Muscle of back (tissue), 13 donors: ENCODE data around the gene HAPLN2. TPM values are rescaled to one million over a fixed set of nuclear protein-coding genes. Genes with fewer than 3 reads are reported as not detected.
"Not testable (repeated sequence)": the region's sequence is repeated elsewhere in the genome, so short reads cannot be mapped to it uniquely, and the experiment has no call there.

Experiments
- DNase-seq, 3 donors: peaks; one replicate each; pipeline versions ENCODE4 v3.0.0 to v3.0.0-alpha.2; 2013
- long read RNA-seq, 9 donors: transcript quantifications; one replicate each; lab custom pipeline, GENCODE V29; 2026
- polyA plus RNA-seq, 10 donors: library from polyadenylated mRNA; unstranded; fragments of 120-200 nt; gene quantifications; one replicate each; pipeline ENCODE4 v1.2.1, GENCODE V29; 2013; ENCODE audit not compliant: insufficient read length in 10 of 10

HAPLN2 gene
- under 1 TPM in 8 of 10 donors, not detected in 2; 0.13 to 0.98 (median 0.27) TPM for polyA plus RNA-seq
- long read RNA-seq, donor 1, result 0 reads
- long read RNA-seq, donor 2, result 0 reads
- long read RNA-seq, donor 3, result 0 reads
- long read RNA-seq, donor 4, result 0 reads
- long read RNA-seq, donor 5, result 0 reads
- long read RNA-seq, donor 6, result 0 reads
- long read RNA-seq, donor 7, result 0 reads
- long read RNA-seq, donor 8, result 0 reads
- long read RNA-seq, donor 9, result 0 reads

DNA sequence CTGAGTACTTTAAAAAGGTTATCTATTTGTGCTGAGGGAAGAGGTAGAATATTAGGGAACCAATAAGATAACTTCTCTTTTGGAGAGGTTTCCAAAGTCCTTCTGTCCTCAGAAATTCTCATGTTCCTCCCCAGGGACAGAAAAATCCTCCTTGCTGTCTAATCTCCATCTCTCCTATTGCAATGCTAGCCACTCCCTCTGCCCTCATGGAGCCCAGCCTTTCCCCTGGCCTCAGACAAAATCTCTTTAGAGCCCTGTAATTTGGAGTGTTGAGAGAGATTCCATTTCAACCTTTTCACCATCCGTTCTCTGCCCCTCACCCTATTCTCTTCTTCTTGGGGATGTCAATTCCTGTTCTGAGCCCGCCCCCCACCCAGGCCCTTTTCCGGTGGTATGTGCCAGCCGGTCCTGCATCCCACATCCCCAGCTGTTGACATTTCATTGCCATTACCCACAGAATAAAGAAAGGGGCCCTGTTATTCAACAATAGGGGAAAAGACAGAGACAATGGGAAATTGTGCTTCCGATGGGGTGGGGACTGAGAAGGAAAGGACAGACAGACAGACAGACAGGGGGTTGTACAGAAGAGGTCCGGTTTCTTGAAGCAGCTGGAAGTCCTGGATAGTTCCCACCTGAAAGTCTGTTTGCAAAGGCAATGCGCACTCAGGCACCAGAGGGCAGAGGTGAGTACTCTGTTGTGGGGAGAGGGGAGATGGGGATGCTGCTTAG lies at the start of gene HAPLN2:
HAPLN2 (plus strand) TSS at position 563 of the 729 bp plus-strand sequence. CDS start 4,076 bp downstream, outside the sequence.
- no peak for DNase-seq

DNA sequence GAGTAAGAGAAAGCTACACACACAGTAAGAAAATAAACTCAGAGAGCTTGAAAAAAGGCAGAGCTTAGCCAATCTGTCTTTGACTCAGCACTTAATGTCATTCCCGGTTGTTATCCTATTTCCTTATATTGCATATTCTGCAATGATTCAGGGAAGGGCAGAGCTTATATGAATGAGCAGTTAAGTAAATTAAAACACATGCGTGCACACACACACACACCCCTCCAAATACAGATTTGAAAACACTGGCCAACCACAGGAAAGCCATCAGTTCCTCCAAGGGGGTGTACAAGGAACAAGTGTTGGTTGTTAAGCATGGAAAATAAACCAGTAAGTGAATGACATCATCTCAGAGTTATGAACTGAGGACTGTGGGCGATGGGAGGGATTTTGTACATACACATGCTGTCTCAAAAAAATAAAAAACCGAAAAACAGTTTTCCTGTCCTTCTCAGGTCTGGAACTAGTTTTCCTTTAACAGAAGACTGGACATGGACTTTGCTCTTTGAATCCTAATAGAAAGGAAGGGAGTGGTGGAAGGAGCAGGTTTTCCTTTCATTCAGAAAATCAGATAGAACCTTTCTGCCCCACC lies 47.9 kb upstream of the HAPLN2 start:
- DNase-seq, result peak in 2 of 3 donors; percentile 60 to 84

DNA sequence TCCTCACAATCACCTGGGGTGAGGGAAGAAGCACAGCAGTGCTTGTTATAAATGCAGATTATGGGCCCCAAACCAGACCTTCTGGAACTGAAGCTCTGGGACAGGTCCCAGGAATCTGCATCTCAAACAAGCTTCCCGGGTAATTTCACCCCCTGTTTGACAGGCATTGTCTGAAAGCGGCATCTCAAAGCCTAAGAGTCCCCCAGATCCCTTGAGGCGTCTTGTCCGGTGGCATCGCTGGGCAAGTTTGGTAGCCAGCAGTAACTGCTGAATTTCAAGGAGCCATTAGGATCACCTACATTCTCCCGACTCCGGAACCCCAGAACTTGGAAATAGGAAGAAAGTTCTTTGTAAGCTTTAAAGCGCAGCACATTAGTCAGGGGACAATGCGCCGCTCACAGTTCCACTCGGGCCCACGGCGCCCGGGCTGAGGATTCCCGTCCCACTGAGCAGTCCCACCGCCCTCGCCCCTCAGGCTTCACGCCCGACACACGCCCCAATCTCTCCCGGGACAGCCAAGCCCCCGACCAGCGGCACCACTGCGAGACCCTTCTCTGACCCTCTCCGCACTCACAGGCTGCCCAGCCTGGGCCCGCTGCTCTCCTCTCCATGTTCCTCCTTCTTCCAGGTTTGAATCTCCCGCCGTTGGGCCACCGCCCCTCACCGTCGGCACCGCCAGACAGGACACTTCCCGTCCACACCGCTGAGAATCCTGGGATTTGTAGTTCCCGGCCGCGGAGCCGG lies 47.1 kb upstream of the HAPLN2 start, which contains the start of gene IQGAP3:
IQGAP3 (minus strand) TSS at position 647 of the 744 bp plus-strand sequence; CDS start at position 611, 36 bp downstream.
- DNase-seq, result peak; percentile 72 to 90 (median 82)

DNA sequence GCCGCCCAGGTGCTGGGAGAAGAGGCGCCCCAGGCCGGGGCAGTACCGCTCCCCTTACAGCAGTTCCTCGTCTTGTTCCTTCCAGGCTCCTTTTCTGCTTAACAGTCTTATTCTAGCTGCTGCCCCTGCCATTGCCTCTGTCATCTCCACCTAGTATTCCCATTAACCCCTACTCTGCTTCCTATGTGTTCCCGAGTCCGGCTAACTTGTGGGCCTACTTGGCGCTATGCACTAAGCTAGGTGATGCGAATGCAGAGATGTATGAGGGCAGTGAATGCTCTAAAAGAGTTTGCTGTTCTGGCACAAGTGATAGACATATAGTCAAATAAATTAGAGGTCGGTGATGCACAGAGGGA lies 46.6 kb upstream of the HAPLN2 start:
- DNase-seq, result no peak

DNA sequence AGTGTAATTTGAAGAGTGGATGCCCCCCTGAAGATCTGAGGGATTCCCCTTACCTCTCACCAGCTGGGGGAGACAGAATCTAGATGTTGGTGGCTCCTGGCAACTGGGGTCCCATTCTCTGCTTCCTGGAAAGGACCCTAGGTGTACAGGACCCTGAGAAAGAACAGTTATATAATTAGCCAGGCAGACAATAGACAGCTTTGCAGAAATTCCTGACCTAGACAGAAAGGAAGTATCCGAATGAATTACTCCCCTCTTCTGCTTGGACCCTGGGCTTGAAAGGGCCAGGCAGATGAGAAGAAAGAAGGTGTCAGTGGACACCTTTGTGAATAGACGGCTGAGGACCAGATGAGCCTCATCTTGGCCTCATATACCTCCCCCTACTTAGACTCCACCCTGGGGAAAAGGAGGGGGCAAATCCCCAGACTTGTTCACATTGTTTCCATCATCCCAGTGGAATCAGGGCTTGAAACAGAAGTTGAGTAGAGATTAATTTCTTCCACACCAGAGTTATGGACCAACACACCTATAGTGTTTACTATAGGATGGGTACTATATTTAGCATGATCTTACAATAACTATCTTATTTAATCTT lies 45.1 kb upstream of the HAPLN2 start:
- no peak for DNase-seq

DNA sequence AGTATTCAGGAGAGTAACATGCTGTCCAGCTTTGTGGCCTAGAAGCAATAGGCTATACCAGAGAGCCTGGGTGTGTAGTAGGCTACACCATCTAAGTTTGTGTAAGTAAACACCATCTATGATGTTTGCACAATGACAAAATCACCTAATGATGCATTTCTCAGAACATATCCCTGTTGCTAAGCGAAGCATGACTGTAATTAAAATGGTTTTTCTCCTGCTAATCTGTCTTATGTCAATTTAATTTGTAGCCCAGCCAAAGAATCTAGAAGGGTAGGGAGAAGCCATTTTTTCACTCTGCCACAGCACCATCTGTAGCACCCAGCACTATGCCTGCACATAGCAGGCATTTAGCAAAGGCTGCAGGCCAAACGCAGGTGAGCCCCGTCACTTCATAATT lies 41.7 kb upstream of the HAPLN2 start:
- DNase-seq, result no peak

DNA sequence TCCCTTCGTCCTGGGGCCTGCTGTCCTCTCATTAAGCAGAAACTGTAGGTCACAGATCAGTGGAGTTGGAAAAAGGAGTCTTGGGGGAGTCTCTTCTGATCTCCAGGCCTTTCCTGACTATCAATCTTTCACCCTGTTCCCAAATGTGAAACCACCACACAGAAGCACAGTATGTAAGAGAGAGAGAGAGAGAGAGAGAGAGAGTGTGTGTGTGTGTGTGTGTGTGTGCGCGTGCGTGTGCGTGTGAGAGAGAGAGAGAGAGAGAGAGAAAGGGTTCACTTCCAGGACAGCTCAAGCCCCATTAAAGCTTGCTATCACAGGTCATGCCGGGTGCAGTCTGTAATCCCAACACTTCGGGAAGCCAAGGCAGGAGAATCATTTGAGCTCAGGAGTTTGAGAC lies 41.2 kb upstream of the HAPLN2 start:
- no peak for DNase-seq

DNA sequence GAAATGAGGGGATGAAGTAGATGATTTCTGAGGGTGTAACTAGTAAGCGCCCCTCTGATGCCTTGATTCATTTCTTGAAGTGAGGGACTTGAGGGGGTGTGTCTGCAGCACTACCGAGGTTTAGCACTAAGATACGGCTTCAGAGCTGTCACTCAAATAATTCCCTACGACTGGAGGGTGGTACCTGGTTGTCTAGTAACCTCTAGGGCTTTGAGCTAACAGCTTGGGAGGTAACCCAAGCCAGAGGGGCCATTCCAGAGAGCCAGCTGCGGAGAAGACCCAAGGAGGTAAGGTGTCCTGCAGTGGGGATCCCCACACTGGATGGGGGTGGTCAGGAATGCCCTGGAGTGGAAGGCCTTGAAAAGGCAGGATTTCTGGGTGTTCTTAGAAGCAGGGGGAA lies 39.7 kb upstream of the HAPLN2 start, which contains the start of gene TTC24:
TTC24 (plus strand) TSS at position 252 of the 400 bp plus-strand sequence. CDS start 1,642 bp downstream, outside the sequence.
- no peak for DNase-seq

DNA sequence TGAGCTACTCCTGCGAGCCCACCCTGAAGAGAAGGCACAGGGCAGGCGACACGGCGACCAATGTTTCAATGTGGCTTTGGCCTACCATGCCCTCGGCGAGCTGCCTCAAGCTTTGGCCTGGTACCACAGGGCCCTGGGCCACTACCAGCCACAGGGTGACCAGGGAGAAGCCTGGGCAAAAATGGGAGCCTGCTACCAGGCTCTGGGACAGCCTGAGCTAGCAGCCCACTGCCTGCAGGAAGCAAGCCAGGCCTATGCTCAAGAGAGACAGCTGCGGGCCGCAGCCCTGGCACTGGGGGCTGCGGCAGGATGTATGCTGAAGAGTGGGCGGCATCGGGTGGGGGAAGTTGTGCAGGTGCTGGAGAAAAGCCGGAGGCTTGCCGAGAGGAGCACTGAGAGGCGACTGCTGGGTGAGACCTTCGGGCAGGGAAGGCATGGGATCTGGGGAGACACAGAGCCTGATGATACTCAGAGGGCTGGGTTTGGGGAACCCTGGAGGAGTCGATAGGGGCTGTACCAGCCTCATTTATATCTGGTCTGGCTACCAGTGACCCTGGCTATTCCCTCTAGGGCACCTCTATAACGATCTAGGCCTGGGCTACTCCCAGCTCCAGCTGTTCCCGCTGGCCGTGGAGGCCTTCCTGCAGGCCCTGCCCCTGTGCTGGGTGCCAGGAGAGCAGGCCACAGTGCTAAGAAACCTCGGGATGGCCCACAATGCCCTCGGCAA lies 37.4 kb upstream of the HAPLN2 start:
- no peak for DNase-seq

DNA sequence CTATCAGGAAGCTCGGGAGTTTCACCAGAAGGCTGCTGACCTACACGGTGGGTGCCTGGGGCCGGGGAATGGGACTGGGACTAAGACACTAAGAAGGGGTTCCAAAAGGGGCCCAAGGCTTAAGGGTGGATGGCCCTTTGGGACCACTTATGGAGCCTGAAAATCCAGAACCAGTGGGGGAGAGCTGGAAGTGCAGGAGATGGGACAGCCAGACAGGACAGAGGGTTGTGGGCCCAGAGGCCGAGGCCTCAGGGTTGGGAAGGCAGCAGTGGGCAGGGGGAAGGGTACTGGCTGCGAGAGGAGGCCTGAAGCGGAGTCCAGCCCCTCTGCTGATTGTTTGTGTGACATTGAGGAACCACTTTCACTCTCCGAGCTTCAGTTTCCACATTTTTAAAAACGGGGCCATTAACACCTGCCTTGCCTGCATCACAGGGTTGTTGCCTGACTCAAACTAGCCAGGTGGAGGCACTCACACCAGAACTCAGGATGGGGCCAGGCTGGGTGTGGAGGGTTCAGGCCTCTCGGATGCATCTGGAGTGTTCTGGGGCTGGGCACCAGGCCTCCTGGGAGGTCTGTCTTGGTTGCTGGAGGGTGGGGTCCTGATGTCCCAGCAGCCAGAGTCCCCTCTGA lies 36.7 kb upstream of the HAPLN2 start:
- DNase-seq, result no peak

DNA sequence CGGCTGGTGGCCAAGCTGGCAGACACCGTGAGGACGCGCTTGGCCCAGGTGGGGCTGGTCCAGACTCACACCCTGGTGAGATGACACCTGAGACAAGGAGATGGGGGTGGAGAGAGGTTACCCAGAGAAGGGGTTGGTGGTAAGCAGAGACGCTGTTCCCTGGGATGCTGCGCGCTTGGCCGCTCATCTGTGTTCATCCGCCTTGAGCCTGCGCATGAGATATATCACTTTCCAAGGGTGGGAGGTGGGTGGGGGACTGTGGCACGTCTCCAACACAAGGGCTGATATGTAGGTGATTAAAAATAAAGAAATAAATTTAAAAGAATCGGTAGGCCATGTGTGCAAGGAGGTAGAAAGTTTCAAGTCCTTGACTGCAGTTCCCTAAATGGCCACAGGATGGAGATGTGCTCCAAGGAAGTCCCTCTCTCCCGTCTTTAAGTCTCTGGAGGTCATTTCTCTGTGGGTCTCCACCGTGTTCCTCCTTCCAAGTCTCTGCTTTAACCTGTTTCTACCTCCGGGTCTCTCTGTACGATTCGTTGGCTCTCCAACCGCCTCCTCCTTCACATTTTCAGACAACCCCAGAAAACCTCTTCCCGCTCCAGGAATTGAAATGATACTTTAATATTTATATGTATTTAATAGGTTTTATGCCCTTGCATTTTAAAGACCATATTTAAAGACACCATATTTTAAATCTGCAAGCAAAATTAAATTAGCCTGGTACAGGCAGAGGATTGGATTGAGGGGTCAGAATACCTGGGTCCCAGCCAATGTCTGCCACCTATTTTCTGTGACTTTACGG lies 35.2 kb upstream of the HAPLN2 start:
- DNase-seq, result peak; percentile 58 to 81 (median 76)

DNA sequence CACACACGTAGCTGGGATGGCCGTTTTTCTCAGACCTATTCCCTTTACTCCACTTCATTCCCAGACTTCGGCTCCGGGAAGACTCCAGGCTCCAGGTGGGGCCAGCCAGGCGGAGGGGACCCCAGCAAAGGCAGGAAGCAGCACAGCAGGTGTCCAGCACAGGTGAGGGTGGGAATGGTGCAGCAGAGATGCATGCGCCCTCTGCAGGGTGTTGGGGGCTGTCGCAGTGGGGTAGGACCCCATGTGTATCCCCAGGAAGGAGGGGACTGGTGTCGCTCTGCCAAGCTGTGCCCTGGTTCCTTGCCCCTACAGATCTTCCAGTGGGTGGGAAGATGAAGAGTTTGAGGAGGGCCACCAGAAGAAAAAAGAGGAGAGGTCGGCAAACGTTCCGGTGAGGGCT lies 34.4 kb upstream of the HAPLN2 start:
- DNase-seq, result no peak

DNA sequence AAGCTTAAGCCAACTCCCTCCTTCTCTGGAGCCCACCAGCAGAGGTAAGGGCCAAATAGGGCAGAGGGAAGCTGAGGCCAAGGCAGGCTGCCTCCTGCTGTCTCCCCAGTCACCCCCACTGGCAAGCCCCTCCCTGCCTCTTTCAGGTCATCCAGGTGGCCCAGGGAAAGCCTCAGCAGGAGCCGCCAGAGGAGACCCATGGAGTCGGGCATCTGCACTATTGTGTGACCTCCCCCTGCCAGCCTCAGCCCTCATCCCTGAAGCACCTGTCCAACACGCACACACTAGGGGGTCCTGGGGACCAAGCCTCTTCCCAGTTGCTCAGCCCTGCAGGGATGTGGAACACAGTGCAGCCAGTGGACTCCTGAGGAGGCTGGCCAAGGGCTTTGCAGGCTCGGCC lies 32.9 kb upstream of the HAPLN2 start:
- no peak for DNase-seq

DNA sequence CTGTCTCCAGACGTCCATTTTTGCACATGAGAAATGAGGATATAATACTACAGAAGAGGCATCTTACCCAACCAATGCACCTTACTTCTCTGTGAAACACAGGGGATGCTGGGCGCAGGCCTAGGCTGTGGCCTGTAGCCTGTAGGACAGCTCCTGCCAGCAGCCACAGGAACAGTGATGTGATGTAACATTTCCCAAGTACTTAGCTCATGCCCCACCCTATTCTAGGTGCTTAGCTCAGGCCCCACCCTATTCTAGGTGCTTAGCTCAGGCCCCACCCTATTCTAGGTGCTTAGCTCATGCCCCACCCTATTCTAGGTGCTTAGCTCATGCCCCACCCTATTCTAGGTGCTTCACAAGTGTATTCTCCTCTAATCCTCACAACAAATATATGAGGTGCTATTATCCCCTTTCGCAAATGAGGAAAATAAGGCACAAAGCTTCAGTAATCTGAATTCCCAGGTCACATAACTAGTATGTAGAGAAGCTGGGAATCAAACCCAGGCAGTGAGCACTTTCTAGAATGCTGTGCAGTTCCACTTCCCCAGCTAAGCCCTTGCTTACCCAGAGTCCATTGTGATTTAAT lies 32.2 kb upstream of the HAPLN2 start:
- no peak for DNase-seq

DNA sequence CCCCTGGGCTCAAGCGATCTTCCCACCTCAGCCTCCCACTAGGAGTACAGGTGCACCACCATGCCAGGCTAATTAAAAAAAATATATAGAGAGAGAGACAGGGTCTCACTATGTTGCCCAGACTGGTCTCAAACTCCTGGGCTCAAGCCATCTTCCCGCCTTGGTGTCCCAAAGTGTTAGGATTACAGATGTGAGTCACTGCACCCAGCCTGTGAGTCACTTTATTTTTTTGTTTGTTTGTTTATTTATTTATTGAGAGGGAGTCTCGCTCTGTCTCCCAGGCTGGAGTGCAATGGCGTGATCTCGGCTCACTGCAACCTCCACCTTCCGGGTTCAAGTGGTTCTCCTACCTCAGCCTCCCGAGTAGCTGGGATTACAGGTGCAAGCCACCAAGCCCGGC lies 31.3 kb upstream of the HAPLN2 start:
- DNase-seq, result not testable (repeated sequence)

DNA sequence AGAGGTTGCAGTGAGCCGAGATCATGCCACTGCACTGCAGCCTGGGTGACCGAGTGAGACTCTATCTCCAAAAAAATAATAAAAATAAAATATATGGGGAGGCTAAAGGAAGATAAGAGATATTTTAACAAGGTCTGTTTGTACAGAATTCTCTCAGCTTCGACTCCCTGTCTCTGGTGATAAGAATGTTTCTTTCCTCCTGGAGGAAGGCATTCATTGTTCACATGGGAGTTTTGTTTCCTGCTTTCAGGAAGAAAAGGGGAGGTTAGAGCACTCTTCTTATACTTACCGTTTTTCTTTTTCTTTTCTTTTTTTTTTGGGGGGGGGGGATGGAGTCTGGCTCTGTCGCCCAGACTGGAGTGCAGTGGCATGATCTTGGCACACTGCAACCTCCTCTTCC lies 29.7 kb upstream of the HAPLN2 start:
- DNase-seq, result no peak

DNA sequence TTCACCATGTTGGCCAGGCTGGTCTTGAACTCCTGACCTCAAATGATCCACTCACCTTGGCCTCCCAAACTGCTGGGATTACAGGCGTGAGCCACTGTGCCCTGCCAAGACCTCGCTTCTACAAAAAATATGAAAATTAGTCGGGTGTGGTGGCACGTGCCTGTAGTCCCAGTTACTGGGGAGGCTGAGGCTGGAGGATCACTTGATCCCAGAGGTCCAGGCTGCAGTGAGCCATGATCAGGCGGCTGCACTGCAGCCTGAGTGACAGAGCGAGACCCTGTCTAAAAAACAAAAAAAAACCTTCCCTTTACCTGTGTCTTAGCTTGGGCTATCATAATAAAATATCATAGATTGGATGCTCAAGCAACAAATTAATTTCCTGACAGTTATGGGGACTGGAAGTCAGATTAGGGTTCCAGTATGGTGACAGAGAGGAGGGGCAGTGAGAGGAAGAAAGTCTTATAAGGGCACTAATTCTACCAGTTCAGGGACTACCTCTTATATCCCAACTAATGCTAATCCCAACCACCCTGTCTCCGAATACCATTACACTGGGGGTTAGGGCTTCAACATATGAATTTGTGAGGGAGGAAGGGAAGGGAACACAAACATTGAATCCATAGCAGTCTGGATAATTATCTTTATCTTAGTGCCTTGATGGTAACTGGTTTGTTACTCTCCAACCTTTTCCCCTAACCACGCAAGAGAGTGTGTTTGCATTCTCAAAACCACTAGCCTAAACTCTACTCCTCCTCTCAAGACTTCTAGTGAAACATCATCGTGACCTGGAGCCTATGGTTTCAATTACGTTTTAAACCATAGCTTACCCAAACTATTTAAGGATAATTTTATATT lies 28.7 kb upstream of the HAPLN2 start:
- DNase-seq, result no peak

DNA sequence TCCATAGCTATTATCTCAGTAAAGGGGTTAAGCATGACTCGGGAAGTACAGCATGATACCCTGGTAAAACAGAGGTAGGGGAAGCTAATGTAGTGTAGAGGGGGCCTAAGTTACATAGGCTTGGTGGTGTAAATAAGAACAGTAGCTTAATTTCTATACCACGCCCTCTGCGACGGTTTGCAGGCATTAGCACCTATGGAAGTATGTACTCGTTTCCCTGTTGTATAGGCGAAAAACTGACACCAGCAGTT lies 28.1 kb upstream of the HAPLN2 start:
- DNase-seq, result no peak
